K562 (cell line): ENCODE results near the gene CYB5RL. TPM values are rescaled to one million over a fixed set of nuclear protein-coding genes. Genes with fewer than 3 reads are reported as not detected.

Experiments
- ATAC-seq: fragments of 200-7000 bp; cut with Tn5 transposase; 3 replicates; pipeline ENCODE4 v1.9.1; 2020; ENCODE audit warnings: moderate library complexity
- BruUV-seq: library from RNA; stranded (reverse); fragments of 400-500 nt; replicated peaks from 2 replicates; lab custom pipeline; 2021; lab: Mats Ljungman, UMichigan
- CTCF ChIA-PET: fragments of 300-600 bp; formaldehyde crosslinking; extraction: SDS; loops from one replicate; lab custom pipeline; 2021; ENCODE audit warnings: low intra/inter-chr PET ratio; lab: Yijun Ruan, JAX
- POLR2A ChIA-PET: fragments of 300-600, 350-650 bp; sonication (Branson Sonifier 250); formaldehyde crosslinking; extraction: SDS; loops from one replicate; lab custom pipeline; 2021; ENCODE audit warnings: antibody characterized with exemption, inconsistent platforms; lab: Yijun Ruan, JAX
- DNase-seq, 4 experiments: peaks; one replicate each; pipeline versions ENCODE4 v3.0.0 to v3.0.0-alpha.2; 2011 to 2018; ENCODE audit warnings: low spot score in 3 of 4, mixed read lengths in 3 of 4; ENCODE audit errors: extremely low read depth in 1 of 4
- FAIRE-seq: peaks from 2 replicates; lab custom pipeline; 2011; peaks lifted over from hg19 to GRCh38; lab: Jason Lieb, UNC
- H2AFZ ChIP-seq: 2 replicates; pipeline ENCODE4 v1.6.0; 2011; ENCODE audit warnings: low read depth, low read length, control low read depth, inconsistent platforms
- H3K27ac ChIP-seq: fragments of 200-600 bp; 3 replicates; pipeline ENCODE4 v1.8.0; 2011; ENCODE audit warnings: low read depth, mild to moderate bottlenecking, control low read depth, inconsistent platforms, low read length, moderate library complexity, mixed read lengths; ENCODE audit errors: extremely low read depth
- H3K27me3 ChIP-seq, 2 experiments: fragments of 300-600 bp in 1 of 2; 2 replicates in 1 of 2; 3 replicates in 1 of 2; pipeline versions ENCODE4 v1.6.0 to v1.8.0; 2011; ENCODE audit warnings: inconsistent platforms in 2 of 2, low read length in 2 of 2, mild to moderate bottlenecking in 1 of 2, mixed read lengths in 1 of 2, moderate library complexity in 1 of 2; ENCODE audit not compliant: control insufficient read depth in 2 of 2, insufficient read depth in 2 of 2
- H3K36me3 ChIP-seq: fragments of 300-600 bp; 3 replicates; pipeline ENCODE4 v1.8.0; 2011; ENCODE audit warnings: mild to moderate bottlenecking, low read length, inconsistent platforms; ENCODE audit not compliant: control insufficient read depth, insufficient read depth
- H3K4me1 ChIP-seq, 2 experiments: fragments of 200-600 bp in 1 of 2; replicated peaks in 1 of 2; 2 replicates in 1 of 2; 3 replicates in 1 of 2; pipeline versions ENCODE4 v1.5.1 to v1.8.0; 2011; ENCODE audit warnings: inconsistent platforms in 2 of 2, low read length in 2 of 2, mild to moderate bottlenecking in 1 of 2, mixed read lengths in 1 of 2, moderate library complexity in 1 of 2; ENCODE audit not compliant: control insufficient read depth in 2 of 2, insufficient read depth in 2 of 2
- H3K4me2 ChIP-seq: 2 replicates; pipeline ENCODE4 v1.6.1; 2011; ENCODE audit warnings: low read length, control low read depth, inconsistent platforms, mixed read lengths; ENCODE audit not compliant: insufficient read depth
- H3K4me3 ChIP-seq: fragments of 200-600 bp; sonication (generic), shearing (Covaris generic); 2 replicates; pipeline ENCODE4 v1.5.1; 2016; ENCODE audit warnings: control low read depth, inconsistent platforms
- H3K79me2 ChIP-seq: fragments of 200-600 bp; 3 replicates; pipeline ENCODE4 v1.8.0; 2011; ENCODE audit warnings: low read length, inconsistent platforms; ENCODE audit not compliant: control insufficient read depth, insufficient read depth
- H3K9ac ChIP-seq, 2 experiments: 2 replicates each; pipeline versions ENCODE4 v1.6.0 to v1.6.1; 2011; ENCODE audit warnings: low read depth in 2 of 2, low read length in 2 of 2, control low read depth in 1 of 2, inconsistent platforms in 1 of 2, mild to moderate bottlenecking in 1 of 2, mixed read lengths in 1 of 2; ENCODE audit not compliant: insufficient read depth in 1 of 2
- H3K9me1 ChIP-seq: one replicate; pipeline ENCODE4 v1.6.0; 2011; ENCODE audit warnings: inconsistent platforms, mild to moderate bottlenecking, low read length, moderate library complexity; ENCODE audit not compliant: control insufficient read depth, insufficient read depth
- H3K9me3 ChIP-seq: replicated peaks from 2 replicates; pipeline ENCODE4 v1.5.1; 2011; ENCODE audit warnings: low read depth, low read length, inconsistent platforms; ENCODE audit not compliant: control insufficient read depth, insufficient read depth
- H4K20me1 ChIP-seq: replicated peaks from 2 replicates; pipeline ENCODE4 v1.6.1; 2011; ENCODE audit warnings: low read length, inconsistent platforms, mixed read lengths; ENCODE audit not compliant: control insufficient read depth, insufficient read depth
- CEBPB ChIP-seq: fragments of 450-650 bp; IDR thresholded peaks from 2 replicates; pipeline ENCODE4 v1.6.1; 2016; ENCODE audit warnings: missing genetic modification characterization, missing compliant biosample characterization
- CEBPG ChIP-seq, 3 experiments: fragments of 200-800 bp in 1 of 3; sonication (Bioruptor generic) in 1 of 3; sonication (generic) in 1 of 3; formaldehyde crosslinking in 1 of 3; IDR thresholded peaks in 2 of 3; conservative IDR thresholded peaks in 1 of 3; 2 replicates each; pipeline versions ENCODE4 v1.6.1 to v1.8.0; 2016 to 2022; ENCODE audit warnings: missing compliant biosample characterization in 2 of 3, missing genetic modification characterization in 2 of 3, mild to moderate bottlenecking in 1 of 3, missing genetic modification reagents in 1 of 3
- ETV1 ChIP-seq: fragments of 450-650 bp; conservative IDR thresholded peaks from 2 replicates; pipeline ENCODE4 v1.6.1; 2016; ENCODE audit warnings: missing genetic modification characterization, control low read depth, low read depth, missing compliant biosample characterization
- MCM5 ChIP-seq: fragments of 450-650 bp; IDR thresholded peaks from 2 replicates; pipeline ENCODE4 v1.6.1; 2016; ENCODE audit warnings: low read depth
- REST ChIP-seq, 2 experiments: fragments of 450-650 bp; formaldehyde crosslinking in 1 of 2; IDR thresholded peaks; 2 replicates each; pipeline versions ENCODE4 v1.4.0 to v1.6.1; 2014 to 2020; ENCODE audit warnings: mild to moderate bottlenecking in 2 of 2, borderline replicate concordance in 1 of 2, low read depth in 1 of 2
- ZKSCAN8 ChIP-seq: fragments of 200-800 bp; sonication (Bioruptor generic); IDR thresholded peaks from 2 replicates; pipeline ENCODE4 v1.6.1; 2016; ENCODE audit warnings: missing genetic modification characterization, missing compliant biosample characterization
- ZNF253 ChIP-seq: fragments of 250-450 bp; sonication (Bioruptor Pico); conservative IDR thresholded peaks from 2 replicates; pipeline ENCODE4 v1.6.1; 2021; ENCODE audit warnings: mild to moderate bottlenecking
- WGBS: fragments of 100-300 bp; shearing (Covaris generic); methylation state at CpG from one replicate; pipeline ENCODE4 v1.1.6; 2016; ENCODE audit warnings: low coverage, mixed read lengths; ENCODE audit not compliant: insufficient coverage; ENCODE audit errors: missing lambda C conversion rate; 5-methylcytosine and 5-hydroxymethylcytosine counted together
- in situ Hi-C: fragments of 300-500 bp; cut with MboI; formaldehyde crosslinking; loops from 4 replicates; pipeline ENCODE4 v1.15.0; 2018; ENCODE audit warnings: inconsistent platforms, mixed read lengths
- intact Hi-C: fragments of 100-400 bp; cut with micrococcal nuclease; formaldehyde crosslinking; loops from 2 replicates; pipeline ENCODE4 v1.14.2; 2022
- polyA plus RNA-seq, 8 experiments: library from polyadenylated mRNA; depleted of rRNA in 4 of 8; stranded (reverse) in 5 of 8; unstranded in 3 of 8; fragments of >200 nt; fragmentation: Nextera tagmentation in 2 of 8; fragmentation: Illumina TruSeq in 1 of 8; extraction: Ambion mirVana in 2 of 8; extraction: Trizol in 1 of 8; gene quantifications; 2 replicates each; pipeline versions ENCODE4 v1.2.1 to v1.2.3, GENCODE V29; 2011 to 2014; ENCODE audit warnings: inconsistent platforms in 1 of 8, missing spikeins in 1 of 8
- total RNA-seq, 7 experiments: library from RNA; depleted of rRNA in 6 of 7; stranded (reverse); fragments of >200 nt in 6 of 7; fragmentation: Illumina TruSeq in 2 of 7; extraction: Trizol in 2 of 7; gene quantifications; 2 replicates each; pipeline versions ENCODE4 v1.2.1 to v1.2.3, GENCODE V29; 2011 to 2021; ENCODE audit warnings: low replicate concordance in 1 of 7

The CYB5RL gene
- total and polyA plus RNA-seq, 9 of the 15 experiments (the other 6 are each of a cell fraction or from before 2014, with no cell fraction given) = 7.9 to 18.0 (median 11.2) TPM

- H3K27me3 ChIP-seq = peaks cover 0 to 5% of the 10 kb centered on the region in 2 experiments; a peak in 1 of 5 replicates
- H3K27ac ChIP-seq = no peak overlapping the region
- no peaks in the 10 kb centered on the region for H3K9me3 ChIP-seq
- H4K20me1 ChIP-seq = no peaks in the 10 kb centered on the region
- H3K4me2 ChIP-seq = no peak overlapping the region
- ChIA-PET CTCF (no interaction called here), POLR2A (interaction anchor here (0.6 to 2.2 kb wide), 3 partner anchors 10 to 711 kb away, joined by 3 to 11 read pairs (median 6); no protein-coding TSS in a partner anchor)
- 36% methylated on average over 19 of the region's 19 CpGs for WGBS
- TF ChIP-seq ZNF253 (CRISPR knock-in tag) = no peak
- no peak for TF ChIP-seq REST (IDR thresholded peaks at IDR 0.05; ENCODE audit: borderline replicate concordance)
- no peak for TF ChIP-seq REST (CRISPR knock-in tag; IDR thresholded peaks at IDR 0.05; ENCODE audit: low read depth)
- TF ChIP-seq ETV1 (tag) = 0 out of 2 replicates have a peak, but pooled peaks have one; percentile 29
- no peak for TF ChIP-seq MCM5
- TF ChIP-seq ZKSCAN8 (CRISPR knock-in tag) = peak; percentile 93
- TF ChIP-seq CEBPG (CRISPR knock-in tag; IDR thresholded peaks at IDR 0.05) = peak; percentile 73
- TF ChIP-seq CEBPG (tag; conservative IDR thresholded peaks at IDR 0.05 in 1 of 2, IDR thresholded peaks at IDR 0.05 in 1 of 2) = peak; percentile 63 to 81; a peak in 3 of 4 replicates
- peak; percentile 97 for TF ChIP-seq CEBPB (tag)
- ATAC-seq = peak; percentile 29
- intact Hi-C loops (no loop called here), in situ Hi-C loops (no loop called here)
- H2AFZ ChIP-seq = no peak overlapping the region
- H3K79me2 ChIP-seq = no peaks in the 10 kb centered on the region
- BruUV-seq = no TSS peak
- no peak for FAIRE-seq
- H3K4me3 ChIP-seq = no peak overlapping the region
- DNase-seq = no peak
- no peaks in the 10 kb centered on the region for H3K9me1 ChIP-seq
- H3K4me1 ChIP-seq = peaks cover 0 to 7% of the 10 kb centered on the region in 2 experiments; a peak in 1 of 5 replicates
- peak overlapping the region in 1 of 2 experiments; percentile 27; a peak in 1 of 4 replicates for H3K9ac ChIP-seq
- no peaks in the 10 kb centered on the region for H3K36me3 ChIP-seq
Measured at GRCh38 chr1:54153535-54154439, 46.0 kb downstream of the CYB5RL start.
